HG02571 (cell line): ENCODE measurements around the gene HPSE.
A peak's percentile ranks its signal among the peaks of the same experiment; 100 is the strongest.
"Not testable (repeated sequence)": the region's sequence is repeated elsewhere in the genome, so short reads cannot be mapped to it uniquely, and the experiment has no call there.

ENCODE experiments used
- ATAC-seq: cut with Tn5 transposase; IDR thresholded peaks from one replicate; pipeline ENCODE4 v1.9.1; 2021; ENCODE audit warnings: mild to moderate bottlenecking, moderate library complexity; ENCODE audit not compliant: unreplicated experiment

Gene HPSE

GRCh38 chr4:83284193-83285054, 50.2 kb downstream of the HPSE start, which contains the start of gene COQ2:
TSS of gene COQ2 (minus strand) at chr4:83284798. CDS start at chr4:83284764, 34 bp downstream.
- ATAC-seq = peak; percentile 92

- ATAC-seq = no peak
Observed at GRCh38 chr4:83283181-83283580, 51.5 kb downstream of the HPSE start.

DNA sequence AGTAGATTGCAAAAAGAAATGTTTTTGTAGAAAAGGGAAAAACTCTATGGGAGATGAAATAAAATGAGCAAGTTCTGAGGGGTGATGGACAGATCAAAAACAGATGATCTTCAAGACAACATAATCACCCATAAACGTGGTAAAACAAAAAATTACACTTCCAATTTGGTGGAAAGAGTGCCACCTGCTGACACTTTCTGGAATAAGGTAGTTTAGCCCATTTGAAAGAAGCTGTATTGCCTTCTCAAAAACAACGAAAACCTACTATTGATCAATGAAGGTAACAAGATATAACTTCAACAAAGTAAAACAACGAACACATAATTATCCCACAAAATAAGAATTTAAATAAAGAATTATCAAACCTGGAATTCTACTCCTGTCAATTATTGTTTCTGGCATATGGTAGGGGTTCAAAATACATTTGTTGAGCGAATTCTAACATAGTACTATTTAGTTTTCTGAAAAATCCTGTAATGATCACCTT, 52.6 kb downstream of the HPSE start:
- ATAC-seq = no peak

DNA sequence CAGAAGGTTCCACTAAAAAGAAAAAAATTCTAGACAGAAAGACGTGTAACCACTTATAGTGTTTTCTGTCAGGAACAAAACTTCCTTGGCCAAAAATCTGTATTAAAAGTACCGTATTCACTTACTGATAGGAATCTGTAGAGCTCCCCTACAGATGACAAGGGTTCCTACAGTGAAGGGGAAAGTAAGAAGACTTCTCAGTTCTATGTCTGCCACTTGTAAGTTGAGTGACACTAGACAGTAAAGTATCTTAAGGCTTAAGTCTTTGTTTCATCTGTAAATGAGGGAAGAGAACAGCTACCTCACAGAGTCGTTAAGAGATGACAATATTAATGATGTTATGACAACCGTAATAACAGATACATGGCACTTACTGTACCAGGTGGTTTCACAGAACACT, 53.3 kb downstream of the HPSE start:
- no peak for ATAC-seq

DNA sequence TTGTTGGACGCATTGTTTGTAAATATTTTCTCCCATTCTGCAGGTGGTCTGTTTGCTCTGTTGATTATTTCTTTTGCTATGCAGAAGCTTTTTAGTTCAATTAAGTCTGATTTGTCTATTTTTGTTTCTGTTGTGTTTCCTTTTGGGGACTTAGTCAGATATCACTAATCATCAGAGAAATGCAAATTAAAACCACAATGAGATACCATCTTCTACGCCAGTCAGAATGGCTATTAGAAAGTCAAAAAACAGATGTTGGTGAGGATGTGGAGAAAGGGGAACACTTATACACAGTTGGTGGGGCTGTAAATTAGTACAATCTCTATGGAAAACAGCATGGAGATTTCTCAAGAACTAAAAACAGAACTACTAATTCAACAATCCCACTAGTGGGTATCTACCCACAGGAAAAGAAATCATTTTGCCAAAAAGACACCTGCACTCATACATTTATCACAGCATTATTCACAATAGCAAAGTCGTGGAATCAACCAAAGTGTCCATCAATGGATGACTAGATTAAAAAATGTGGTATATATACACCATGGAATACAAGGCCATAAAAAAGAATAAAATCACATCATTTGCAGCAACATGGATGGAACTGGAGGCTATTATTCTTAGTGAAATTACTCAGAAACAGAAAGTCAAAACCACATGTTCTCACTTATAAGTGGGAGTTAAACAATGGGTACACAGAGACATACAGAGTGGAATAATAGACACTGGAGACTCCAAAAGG, 58.2 kb downstream of the HPSE start:
- peak; percentile 73 for ATAC-seq

DNA sequence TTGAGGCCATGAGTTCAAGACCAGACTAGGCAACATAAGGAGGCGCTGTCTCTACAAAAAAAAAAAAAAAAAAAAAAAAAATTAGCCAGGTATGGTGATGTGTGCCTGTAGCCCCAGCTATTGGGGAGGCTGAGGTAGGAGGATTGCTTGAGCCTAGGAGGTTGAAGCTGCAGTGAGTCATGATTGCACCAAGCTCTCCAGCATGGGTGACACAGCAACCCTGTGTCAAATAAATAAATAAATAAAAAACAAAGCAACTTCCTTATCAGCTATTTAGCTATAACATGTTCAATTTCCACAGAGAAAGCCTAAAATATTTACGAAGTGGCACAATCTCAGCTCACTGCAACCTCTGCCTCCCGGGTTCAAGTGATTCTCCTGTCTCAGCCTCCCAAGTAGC, 60.7 kb downstream of the HPSE start:
- ATAC-seq = not testable (repeated sequence)

GRCh38 chr4:83272900-83273299, 61.7 kb downstream of the HPSE start:
- peak; percentile 78 for ATAC-seq

DNA sequence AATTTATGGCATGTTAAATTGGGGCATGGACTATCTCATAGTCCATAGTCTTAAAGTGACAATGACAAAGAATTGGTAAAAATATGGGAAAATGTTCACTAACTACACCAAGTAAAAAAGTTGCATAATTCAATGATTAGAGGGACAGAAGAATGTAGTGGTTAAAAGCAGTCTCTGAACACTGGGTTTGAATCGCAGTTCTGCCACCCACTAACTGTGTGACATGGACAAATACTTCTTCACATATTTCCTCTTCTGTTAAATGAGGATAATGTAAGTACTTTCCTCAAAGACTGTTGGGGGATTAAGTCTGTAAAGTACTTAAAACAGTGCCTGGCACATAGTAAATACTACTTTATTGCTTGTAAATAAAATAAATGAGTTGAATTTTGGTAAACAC, 65.4 kb downstream of the HPSE start:
- no peak for ATAC-seq

GRCh38 chr4:83268491-83268890, 66.2 kb downstream of the HPSE start:
- no peak for ATAC-seq

DNA sequence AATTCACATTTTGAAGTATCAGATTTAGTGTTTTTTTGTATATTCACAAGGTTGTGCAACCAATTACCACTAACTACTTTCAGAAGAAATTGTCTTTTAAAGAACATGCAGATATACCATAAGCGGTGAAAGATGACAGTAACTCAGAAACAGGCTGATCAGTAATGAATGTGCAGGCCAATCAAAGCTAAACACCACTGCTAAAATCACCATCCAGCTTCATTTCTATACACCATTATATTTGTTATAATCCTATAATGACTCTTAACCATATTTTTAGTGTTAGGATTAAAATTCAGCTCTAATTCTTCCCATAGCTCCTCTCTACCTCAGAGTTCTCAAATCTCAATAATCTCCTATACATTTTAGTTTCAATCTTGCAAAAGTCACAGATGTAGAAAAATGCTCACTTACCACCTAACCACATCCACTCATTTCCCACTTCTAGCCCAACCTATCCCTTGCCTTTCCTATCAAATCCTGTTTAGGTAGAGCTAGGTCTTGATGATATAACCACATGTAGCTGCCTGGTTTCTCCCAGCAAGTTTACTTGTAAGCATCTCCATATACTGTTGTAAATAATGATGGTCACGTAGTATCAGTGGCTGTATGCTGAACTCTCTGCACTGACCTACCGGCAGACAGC, 66.7 kb downstream of the HPSE start:
- ATAC-seq = no peak

DNA sequence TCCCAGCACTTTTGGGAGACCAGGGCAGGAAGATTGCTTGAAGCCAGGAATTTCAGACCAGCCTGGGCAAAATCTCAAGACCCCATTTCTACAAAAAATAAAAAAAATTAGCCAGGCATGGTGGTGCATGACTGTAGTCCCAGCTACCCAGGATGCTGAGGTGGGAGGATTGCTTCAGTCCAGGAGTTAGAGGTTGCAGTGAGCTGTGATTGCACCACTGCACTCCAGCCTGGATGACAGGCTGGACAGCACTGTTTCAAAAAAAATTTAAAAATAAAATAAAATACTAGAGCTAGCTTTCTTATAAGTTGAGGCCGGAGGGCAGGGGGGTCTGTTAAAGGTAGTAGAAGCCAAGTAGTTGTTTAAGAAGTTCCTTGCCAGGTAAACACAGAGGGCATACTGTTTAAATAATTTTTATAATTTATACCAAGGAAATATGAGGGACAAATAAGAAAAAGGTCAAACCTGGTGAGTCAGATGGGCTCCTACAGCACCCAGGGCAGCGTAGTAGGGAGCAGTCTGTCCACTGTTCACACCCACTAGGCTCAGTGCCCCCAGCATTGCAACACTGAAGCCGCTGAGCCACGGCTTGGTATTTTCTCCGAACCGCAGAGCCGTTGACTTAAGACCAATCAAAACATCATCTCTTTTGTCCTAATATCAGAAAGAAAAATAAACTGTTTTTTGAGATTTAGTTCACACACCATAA, 67.4 kb downstream of the HPSE start:
- no peak for ATAC-seq

DNA sequence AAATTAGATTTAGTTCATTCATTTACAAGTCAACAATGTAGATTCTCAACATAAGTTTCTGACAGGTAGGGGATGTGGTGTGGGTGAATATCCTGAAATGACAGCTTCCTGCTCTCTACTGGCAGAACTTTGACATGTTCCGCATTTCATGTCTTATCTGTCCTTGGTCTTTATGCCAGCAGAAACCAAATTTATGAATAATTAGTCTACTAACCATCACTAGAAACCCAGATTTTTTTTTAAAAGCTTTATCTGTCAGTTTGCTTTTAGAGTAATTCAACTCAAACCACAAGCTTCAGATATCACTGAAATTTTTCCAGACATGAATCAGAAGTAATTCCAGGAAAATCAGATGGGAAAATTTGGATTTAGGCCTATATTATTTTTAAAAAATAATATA, 68.0 kb downstream of the HPSE start:
- no peak for ATAC-seq

GRCh38 chr4:83263106-83263505, 71.5 kb downstream of the HPSE start:
- no peak for ATAC-seq

- no peak for ATAC-seq
Observed at GRCh38 chr4:83262682-83263081, 72.0 kb downstream of the HPSE start.

GRCh38 chr4:83261307-83261706, 73.3 kb downstream of the HPSE start:
- no peak for ATAC-seq

DNA sequence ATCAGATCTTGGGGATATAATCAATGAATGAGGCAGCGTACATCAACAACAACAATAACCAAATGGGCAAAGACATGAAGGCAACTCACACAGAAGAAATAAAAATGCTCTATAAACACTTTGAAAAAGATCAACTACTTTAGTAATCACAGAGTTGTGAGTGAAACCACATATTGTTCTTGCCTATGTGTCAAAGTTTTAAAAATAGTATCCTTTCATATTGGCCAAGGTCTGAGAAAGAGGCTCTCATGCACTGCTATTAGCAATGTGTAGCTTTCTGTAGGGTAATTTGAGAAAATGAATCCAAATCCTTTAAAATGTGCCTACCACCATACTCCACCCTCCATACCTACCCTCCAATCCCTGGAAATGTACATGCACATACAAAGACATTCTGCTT, 75.1 kb downstream of the HPSE start:
- no peak for ATAC-seq

DNA sequence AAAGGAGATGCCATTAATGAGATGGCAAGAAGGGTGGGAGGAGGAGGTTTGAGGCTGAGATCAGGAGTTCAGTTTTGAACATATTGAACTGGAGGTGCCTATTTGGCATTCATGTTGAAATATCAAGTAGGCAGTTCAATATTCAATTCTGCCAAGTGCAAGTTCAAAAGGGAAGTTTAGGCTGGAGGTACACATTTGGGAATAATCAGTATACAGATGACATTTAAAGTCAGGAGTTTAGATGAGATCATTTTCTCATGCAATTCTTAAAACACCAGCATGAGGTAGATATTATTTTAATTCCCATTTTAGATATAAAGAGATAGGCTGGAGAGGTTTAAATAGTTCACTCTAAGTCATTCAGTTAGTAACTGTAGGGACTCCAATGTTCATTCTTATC, 76.2 kb downstream of the HPSE start:
- no peak for ATAC-seq

GRCh38 chr4:83257811-83258210, 76.8 kb downstream of the HPSE start:
- ATAC-seq = no peak

GRCh38 chr4:83255584-83255983, 79.1 kb downstream of the HPSE start:
- ATAC-seq = no peak

GRCh38 chr4:83252782-83253405, 81.8 kb downstream of the HPSE start:
- peak; percentile 73 for ATAC-seq
